Measurements from ENCODE around the gene XPNPEP2. TPM values are rescaled to one million over a fixed set of nuclear protein-coding genes. Genes with fewer than 3 reads are reported as not detected.

XPNPEP2 gene
- total and polyA plus RNA-seq, 4 donors = 0.19 to 23.0 (median 4.9) TPM

DNA sequence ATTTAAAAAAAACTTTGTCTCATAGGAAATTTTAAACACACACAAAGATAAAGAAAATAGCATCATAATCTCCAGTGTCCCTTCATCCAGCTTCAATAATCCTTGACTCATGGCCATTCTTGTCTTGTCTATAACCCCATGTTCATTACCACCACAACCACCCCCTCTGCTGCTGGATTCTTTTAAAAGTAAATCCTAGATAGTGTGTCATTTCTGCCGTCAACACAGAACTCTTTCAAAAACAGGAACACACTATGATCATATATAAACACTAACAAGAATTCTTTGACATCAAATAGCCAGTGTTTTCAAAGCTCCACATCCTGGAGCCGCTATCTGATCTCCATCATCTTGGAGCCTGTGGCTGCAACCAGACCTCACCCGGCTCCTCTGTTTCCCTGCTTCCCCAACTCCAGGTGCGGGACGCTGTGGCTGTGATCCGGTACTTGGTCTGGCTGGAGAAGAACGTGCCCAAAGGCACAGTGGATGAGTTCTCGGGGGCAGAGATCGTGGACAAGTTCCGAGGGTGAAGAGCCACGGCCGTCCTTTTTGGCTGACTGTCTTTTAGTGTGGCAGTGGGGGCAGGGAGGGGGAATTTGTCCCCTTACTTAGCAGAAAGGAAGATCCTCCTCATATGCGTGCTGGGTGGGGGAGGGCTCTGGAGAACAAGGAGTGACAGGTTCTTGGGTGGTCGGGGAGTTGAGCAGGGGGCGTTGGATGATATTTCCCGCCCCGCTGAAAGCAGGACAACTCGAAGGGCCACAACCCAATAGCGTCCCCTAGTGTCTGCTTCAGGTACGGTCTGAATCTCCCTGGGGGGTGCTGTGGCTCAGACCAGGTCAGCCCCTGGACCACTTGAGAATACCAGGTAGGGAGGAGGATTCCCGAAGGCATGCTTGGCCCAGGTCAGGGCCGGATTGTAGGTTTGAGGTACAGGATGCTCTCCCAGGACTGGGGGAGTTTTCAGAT, 15.6 kb downstream of the XPNPEP2 start:
- Histone ChIP-seq H3K4me3 (ENCODE audit: low read depth in 1 of 3, low read length in 3 of 3) (no peak overlapping the region), H3K36me3 (ENCODE audit: control insufficient read depth in 4 of 4, insufficient read depth in 3 of 4, low read depth in 1 of 4, low read length in 3 of 4) (no peaks in the 10 kb centered on the region), H3K9ac (ENCODE audit: low read depth in 1 of 2, low read length in 2 of 2) (no peak overlapping the region), H3K27me3 (ENCODE audit: control insufficient read depth in 4 of 4, insufficient read depth in 4 of 4, low read length in 3 of 4) (no peaks in the 10 kb centered on the region), H3K27ac (ENCODE audit: low read depth in 1 of 2, low read length in 2 of 2) (no peak overlapping the region), H3K4me1 (ENCODE audit: control insufficient read depth in 4 of 4, insufficient read depth in 4 of 4, low read length in 3 of 4) (peaks cover 0 to 15% (median 4%) of the 10 kb centered on the region in 4 donors), H3K9me3 (ENCODE audit: control insufficient read depth in 4 of 4, low read length in 3 of 4) (no peaks in the 10 kb centered on the region)
- no peak for DNase-seq (ENCODE audit: low spot score)
- WGBS = 73% methylated on average over 22 of the region's 22 CpGs
- TF ChIP-seq SP1 (IDR thresholded peaks at IDR 0.05) (no peak), RAD21 (IDR thresholded peaks at IDR 0.05) (peak in 1 of 2 donors; percentile 32)

DNA sequence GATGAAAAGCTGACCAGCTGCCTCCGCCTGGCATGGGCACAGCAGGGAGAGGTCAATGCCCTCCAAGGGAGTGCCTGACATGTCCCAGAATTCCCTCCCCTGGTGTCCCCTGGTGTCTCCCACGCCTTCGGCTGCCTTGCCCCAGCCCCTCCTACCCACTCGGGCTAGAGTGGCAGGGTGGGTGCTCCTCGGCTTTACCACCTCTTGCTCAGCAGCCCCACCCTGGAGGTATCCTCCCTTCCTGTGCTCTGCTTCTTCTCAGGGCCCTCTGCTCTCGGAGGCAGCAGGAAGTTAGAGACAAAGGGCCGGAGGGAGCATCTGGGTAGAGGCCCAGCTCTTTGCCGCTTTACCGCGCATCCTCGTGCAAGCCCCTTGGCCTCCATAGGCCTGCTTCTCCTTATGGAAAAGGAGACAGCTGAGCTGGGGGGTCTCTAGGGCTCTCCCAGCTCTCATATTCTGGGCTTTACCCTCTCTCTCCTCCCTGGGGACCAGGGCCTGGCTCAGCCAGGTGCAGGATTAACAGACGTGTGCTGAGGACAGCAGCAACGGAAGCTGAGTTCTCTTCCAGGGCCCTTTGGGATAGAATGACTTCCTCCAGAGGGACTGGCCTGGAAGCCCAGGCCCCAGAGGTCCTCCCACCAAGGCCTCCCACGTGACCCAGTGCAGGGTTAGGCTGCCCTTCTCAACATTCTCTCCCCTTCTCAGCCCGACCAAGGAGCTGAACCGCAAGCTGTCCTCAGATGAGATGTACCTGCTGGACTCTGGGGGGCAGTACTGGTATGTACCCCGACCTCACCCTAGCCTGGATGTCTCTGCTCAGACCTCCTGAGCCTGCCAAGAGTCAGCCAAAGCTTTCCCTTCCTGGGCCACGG, 17.2 kb downstream of the XPNPEP2 start:
- no peak for TF ChIP-seq SP1 (IDR thresholded peaks at IDR 0.05)
- peak; percentile 49 for TF ChIP-seq RXRA (IDR thresholded peaks at IDR 0.05)
- H3K27ac ChIP-seq (ENCODE audit: low read depth in 1 of 2, low read length in 2 of 2) = no peak overlapping the region

DNA sequence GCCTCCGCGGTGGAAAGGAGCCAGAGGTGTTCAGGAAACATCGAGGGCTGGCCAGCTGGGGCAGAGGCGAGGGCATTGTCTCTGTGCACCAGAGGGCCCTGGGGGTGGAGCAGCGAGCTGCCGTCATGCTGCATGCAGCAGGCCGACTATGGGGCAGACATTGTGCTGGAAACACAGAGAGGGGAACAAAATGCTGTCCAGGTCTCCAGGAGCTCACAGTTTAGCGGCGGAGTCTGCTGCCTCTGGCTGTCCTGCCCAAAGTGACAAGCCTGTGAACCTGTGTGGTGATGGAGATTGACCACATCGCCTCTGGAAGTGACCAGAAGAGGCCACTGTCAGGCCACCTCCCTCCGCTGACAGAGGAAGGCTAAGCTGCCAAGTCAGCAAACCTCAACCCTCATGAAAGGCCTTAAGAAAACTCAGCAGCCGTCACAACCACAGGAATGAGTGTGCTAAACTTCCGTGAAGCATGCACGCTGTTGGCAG, 20.8 kb downstream of the XPNPEP2 start:
- H3K9ac ChIP-seq (ENCODE audit: low read depth in 1 of 2, low read length in 2 of 2) = no peak overlapping the region
- WGBS = 34% methylated on average over 14 of the region's 14 CpGs
- no peaks in the 10 kb centered on the region for H3K27me3 ChIP-seq (ENCODE audit: control insufficient read depth in 4 of 4, insufficient read depth in 4 of 4, low read length in 3 of 4)
- H3K27ac ChIP-seq (ENCODE audit: low read depth in 1 of 2, low read length in 2 of 2) = peak overlapping the region in 1 of 2 donors; percentile 25
- no peak for DNase-seq (ENCODE audit: low spot score)
- no peaks in the 10 kb centered on the region for H3K9me3 ChIP-seq (ENCODE audit: control insufficient read depth in 4 of 4, low read length in 3 of 4)
- H3K4me3 ChIP-seq (ENCODE audit: low read depth in 1 of 3, low read length in 3 of 3) = no peak overlapping the region
- H3K36me3 ChIP-seq (ENCODE audit: control insufficient read depth in 4 of 4, insufficient read depth in 3 of 4, low read depth in 1 of 4, low read length in 3 of 4) = no peaks in the 10 kb centered on the region
- peaks cover 0 to 11% (median 4%) of the 10 kb centered on the region in 4 donors for H3K4me1 ChIP-seq (ENCODE audit: control insufficient read depth in 4 of 4, insufficient read depth in 4 of 4, low read length in 3 of 4)
- TF ChIP-seq HNF4A (conservative IDR thresholded peaks at IDR 0.05) (peak in 1 of 2 donors; percentile 27), GABPA (IDR thresholded peaks at IDR 0.05 in 1 of 2, conservative IDR thresholded peaks at IDR 0.05 in 1 of 2) (no peak), YY1 (IDR thresholded peaks at IDR 0.05) (no peak), EGR1 (IDR thresholded peaks at IDR 0.05; ENCODE audit: low read depth in 2 of 2) (no peak), FOXA1 (IDR thresholded peaks at IDR 0.05) (no peak), TAF1 (conservative IDR thresholded peaks at IDR 0.05) (no peak), RXRA (IDR thresholded peaks at IDR 0.05) (peak in 1 of 2 donors; percentile 37), SP1 (IDR thresholded peaks at IDR 0.05) (no peak), RAD21 (IDR thresholded peaks at IDR 0.05) (peak; percentile 49 to 65), JUND (IDR thresholded peaks at IDR 0.05) (no peak), NR2F2 (IDR thresholded peaks at IDR 0.05) (no peak), HNF4G (IDR thresholded peaks at IDR 0.05) (no peak), FOXA2 (IDR thresholded peaks at IDR 0.05) (no peak)
- TF ChIP-seq, protein P1, sequence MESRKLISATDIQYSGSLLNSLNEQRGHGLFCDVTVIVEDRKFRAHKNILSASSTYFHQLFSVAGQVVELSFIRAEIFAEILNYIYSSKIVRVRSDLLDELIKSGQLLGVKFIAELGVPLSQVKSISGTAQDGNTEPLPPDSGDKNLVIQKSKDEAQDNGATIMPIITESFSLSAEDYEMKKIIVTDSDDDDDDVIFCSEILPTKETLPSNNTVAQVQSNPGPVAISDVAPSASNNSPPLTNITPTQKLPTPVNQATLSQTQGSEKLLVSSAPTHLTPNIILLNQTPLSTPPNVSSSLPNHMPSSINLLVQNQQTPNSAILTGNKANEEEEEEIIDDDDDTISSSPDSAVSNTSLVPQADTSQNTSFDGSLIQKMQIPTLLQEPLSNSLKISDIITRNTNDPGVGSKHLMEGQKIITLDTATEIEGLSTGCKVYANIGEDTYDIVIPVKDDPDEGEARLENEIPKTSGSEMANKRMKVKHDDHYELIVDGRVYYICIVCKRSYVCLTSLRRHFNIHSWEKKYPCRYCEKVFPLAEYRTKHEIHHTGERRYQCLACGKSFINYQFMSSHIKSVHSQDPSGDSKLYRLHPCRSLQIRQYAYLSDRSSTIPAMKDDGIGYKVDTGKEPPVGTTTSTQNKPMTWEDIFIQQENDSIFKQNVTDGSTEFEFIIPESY (IDR thresholded peaks at IDR 0.05) = no peak
- TF ChIP-seq, protein P2, sequence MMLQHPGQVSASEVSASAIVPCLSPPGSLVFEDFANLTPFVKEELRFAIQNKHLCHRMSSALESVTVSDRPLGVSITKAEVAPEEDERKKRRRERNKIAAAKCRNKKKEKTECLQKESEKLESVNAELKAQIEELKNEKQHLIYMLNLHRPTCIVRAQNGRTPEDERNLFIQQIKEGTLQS (IDR thresholded peaks at IDR 0.05) = no peak
- TF ChIP-seq, protein P3, sequence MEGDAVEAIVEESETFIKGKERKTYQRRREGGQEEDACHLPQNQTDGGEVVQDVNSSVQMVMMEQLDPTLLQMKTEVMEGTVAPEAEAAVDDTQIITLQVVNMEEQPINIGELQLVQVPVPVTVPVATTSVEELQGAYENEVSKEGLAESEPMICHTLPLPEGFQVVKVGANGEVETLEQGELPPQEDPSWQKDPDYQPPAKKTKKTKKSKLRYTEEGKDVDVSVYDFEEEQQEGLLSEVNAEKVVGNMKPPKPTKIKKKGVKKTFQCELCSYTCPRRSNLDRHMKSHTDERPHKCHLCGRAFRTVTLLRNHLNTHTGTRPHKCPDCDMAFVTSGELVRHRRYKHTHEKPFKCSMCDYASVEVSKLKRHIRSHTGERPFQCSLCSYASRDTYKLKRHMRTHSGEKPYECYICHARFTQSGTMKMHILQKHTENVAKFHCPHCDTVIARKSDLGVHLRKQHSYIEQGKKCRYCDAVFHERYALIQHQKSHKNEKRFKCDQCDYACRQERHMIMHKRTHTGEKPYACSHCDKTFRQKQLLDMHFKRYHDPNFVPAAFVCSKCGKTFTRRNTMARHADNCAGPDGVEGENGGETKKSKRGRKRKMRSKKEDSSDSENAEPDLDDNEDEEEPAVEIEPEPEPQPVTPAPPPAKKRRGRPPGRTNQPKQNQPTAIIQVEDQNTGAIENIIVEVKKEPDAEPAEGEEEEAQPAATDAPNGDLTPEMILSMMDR (IDR thresholded peaks at IDR 0.05; ENCODE audit: low read depth, low read length, missing input control) = no peak
- TF ChIP-seq, protein P4, sequence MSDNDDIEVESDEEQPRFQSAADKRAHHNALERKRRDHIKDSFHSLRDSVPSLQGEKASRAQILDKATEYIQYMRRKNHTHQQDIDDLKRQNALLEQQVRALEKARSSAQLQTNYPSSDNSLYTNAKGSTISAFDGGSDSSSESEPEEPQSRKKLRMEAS (IDR thresholded peaks at IDR 0.05) = no peak

More for the DNA sequence above, 17.2 kb downstream of the XPNPEP2 start:
- Histone ChIP-seq H3K27me3 (ENCODE audit: control insufficient read depth in 4 of 4, insufficient read depth in 4 of 4, low read length in 3 of 4) (no peaks in the 10 kb centered on the region), H3K4me1 (ENCODE audit: control insufficient read depth in 4 of 4, insufficient read depth in 4 of 4, low read length in 3 of 4) (peaks cover 0 to 15% (median 4%) of the 10 kb centered on the region in 4 donors), H3K9ac (ENCODE audit: low read depth in 1 of 2, low read length in 2 of 2) (no peak overlapping the region), H3K4me3 (ENCODE audit: low read depth in 1 of 3, low read length in 3 of 3) (no peak overlapping the region), H3K36me3 (ENCODE audit: control insufficient read depth in 4 of 4, insufficient read depth in 3 of 4, low read depth in 1 of 4, low read length in 3 of 4) (no peaks in the 10 kb centered on the region), H3K9me3 (ENCODE audit: control insufficient read depth in 4 of 4, low read length in 3 of 4) (no peaks in the 10 kb centered on the region)
- no peak for DNase-seq (ENCODE audit: low spot score)
- 76% methylated on average over 18 of the region's 18 CpGs for WGBS

All from liver (tissue), 9 donors.